HG02970 (cell line): ENCODE results near the gene CGGBP1.
A peak's percentile ranks its signal among the peaks of the same experiment; 100 is the strongest.
"Not testable (repeated sequence)": the region's sequence is repeated elsewhere in the genome, so short reads cannot be mapped to it uniquely, and the experiment has no call there.

Experiments used
- ATAC-seq: cut with Tn5 transposase; IDR thresholded peaks from one replicate; pipeline ENCODE4 v1.9.1; 2021; ENCODE audit warnings: mild to moderate bottlenecking, moderate library complexity, moderate number of reproducible peaks; ENCODE audit not compliant: unreplicated experiment, low FRiP score

Gene CGGBP1

GRCh38 chr3:88036221-88036620, 22.6 kb downstream of the CGGBP1 start:
- ATAC-seq, result no peak

GRCh38 chr3:88034491-88035275, 24.1 kb downstream of the CGGBP1 start:
- ATAC-seq, result no peak

DNA sequence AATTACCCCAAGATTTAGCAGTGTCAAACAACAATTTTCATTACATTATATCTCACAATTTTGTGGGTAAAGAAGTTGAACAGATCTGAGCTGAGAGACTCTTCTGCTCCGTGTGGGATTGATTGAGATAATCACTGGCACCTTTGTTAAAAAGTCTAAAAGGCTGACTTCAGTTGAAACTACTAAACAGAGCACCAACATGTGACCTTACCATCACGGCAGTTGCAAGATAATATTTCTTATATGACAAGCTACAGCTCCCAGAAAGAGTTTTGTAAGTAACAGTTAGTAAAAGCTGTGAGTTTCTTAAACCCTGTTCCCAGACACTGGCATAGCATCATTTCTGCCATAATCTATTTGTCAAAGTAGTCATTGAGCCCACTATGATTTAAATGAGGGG, 25.0 kb downstream of the CGGBP1 start:
- no peak for ATAC-seq

DNA sequence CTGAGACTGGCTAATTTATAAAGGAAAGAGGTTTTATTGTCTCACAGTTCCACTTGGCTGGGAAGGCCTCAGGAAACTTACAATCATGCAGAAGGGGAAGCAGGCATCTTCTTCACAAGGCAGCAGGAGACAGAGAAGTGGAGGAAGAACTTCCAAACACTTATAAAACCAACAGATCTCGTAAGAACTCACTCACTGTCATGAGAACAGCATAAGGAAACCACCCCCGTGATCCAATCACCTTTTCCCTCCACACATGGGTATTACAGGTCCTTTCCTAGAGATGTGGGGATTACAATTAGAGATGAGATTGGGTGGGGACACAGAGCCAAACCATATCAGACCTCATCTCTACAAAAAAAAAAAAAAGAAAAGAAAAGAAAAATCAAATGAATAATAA, 25.7 kb downstream of the CGGBP1 start:
- ATAC-seq, result no peak

- no peak for ATAC-seq
Observed at GRCh38 chr3:88032245-88032644, 26.6 kb downstream of the CGGBP1 start.

DNA sequence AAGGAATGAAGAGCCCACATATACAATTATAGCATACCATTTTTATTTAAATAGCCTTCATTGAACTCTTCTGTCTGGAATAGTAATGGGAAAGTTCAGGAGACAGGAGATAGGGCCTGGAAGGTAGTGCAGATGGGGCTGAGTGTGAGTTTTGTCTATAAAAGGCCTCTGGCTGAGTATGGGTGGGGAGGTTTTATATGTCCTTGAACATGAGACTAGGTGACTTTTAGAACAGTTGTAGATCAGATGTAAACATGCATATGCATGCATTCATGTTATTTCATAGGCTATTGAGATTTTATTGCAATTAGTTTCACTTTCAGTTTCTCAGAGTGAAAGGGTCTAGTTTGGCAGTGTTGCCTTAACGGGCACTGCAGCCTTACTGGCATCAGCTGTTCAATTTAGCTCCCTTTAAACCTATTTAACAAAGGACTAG, 27.1 kb downstream of the CGGBP1 start:
- ATAC-seq, result peak; percentile 75

DNA sequence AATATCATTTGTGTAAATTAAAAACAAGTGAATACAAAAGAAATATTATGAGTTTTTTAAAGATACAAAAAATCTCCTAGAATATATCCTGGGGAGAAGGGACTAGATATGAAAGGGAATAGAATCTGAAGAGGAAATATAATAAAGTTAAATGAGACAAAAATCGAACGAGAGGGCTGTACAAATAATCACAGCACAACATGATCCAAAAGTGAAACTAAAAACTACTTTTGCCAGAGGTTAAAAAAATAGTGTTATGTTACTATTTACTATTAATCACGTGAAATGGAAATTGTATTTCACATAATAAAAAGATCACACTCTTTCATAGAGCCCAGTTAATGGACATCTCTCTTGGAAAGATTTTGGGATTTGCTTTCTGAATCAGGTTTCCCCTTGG, 28.6 kb downstream of the CGGBP1 start:
- no peak for ATAC-seq

DNA sequence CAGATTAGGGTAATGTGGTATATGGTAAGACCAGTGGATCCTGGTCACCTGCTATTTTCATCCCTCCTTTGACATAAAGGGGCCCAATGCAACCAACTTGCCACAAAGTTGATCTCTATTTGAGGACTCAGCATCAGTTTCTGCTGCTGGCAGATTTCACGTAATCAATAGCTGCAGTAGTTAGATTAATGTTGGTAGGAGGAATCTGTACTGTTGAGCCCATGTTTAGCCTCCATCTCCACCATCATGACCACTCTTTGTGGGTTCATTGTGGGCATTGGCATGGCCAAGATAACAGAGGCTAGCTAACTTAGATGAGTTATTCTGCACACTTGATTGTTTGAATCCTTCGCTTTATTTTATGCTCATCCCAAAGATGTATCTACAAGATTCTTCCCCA, 29.9 kb downstream of the CGGBP1 start:
- no peak for ATAC-seq

DNA sequence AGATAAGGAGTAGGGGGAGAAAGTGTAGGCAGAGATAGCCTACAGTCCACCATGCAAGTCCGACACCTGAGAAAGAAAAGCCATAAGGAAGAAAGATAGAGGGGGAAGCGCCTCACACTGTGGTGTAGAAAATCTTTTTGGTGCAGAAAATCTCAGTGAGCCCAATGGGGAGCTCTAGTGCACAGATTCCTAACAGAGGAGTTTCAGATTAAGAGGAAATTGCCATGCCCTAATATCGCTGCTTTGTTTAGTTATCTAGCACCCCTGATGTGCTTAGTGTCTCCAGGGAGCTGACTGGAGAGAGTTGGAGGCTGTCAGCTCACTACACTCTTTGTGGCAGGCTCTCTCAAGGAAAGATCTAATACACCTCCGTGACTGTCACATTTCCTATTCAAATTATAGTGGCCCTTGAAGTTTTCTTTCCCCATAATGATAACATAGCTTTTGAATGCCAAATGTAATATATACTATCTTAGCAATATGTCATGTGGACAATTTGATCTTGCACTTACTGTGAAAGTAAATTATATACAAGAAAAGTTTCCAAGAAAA, 33.7 kb downstream of the CGGBP1 start:
- ATAC-seq, result no peak

GRCh38 chr3:88019024-88019423, 39.8 kb downstream of the CGGBP1 start:
- ATAC-seq, result no peak

GRCh38 chr3:88015656-88016055, 43.1 kb downstream of the CGGBP1 start:
- not testable (repeated sequence) for ATAC-seq

DNA sequence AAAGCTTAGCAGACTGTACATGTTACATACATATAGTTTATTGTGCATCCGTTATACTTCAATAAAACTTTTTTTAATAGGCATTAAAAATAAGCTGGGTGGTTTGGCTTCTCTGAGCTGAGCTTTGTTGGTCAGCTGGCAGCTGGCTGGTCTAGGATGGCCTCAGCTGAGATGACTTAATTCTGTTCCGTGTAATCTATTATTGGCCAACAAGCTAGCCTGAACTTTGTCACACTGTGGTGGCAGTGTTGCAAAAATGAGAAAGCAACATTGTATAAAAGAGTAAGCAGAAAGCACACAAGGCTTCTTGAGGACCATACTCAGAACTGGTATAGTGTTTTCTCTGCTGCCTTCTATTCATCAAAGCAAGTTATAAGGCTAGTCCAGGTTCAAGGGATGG, 45.2 kb downstream of the CGGBP1 start:
- ATAC-seq, result no peak

DNA sequence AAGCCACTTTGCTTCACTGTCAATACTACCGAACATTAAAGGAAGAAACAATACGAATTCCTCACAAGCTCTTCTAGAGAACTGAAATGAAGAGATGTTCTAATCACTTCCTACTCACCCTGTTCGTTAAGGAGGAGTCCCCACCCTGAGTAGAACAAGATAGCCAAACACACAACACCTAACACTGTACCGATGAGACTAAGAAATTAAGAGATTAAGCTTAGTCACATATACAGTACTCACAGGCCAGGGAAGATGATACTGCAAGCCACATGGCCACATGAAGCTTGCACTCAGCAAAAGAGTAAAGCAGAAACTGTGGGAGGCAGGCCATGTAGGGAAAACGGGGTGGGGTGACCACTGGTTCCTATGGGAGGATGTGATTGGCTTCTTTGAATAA, 48.0 kb downstream of the CGGBP1 start:
- ATAC-seq, result no peak

DNA sequence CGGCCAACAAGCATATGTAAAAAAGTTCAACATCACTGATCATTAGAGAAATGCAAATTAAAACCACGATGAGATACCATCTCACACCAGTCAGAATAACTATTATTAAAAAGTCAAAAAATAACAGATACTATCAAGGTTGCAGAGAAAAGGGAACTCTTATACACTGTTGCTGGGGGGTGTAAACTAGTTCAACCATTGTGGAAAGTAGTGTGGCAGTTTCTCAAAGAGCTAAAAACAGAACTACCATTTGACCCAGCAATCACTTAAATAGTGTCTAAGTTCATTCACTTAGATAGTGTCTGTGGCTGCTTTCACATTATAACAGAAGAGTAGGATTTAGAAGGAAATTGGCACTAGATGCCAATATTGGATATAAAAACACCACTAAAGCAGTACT, 49.7 kb downstream of the CGGBP1 start:
- no peak for ATAC-seq

GRCh38 chr3:88005066-88005465, 53.7 kb downstream of the CGGBP1 start:
- ATAC-seq, result no peak

- ATAC-seq, result no peak
Observed at GRCh38 chr3:88003115-88003755, 55.6 kb downstream of the CGGBP1 start.

DNA sequence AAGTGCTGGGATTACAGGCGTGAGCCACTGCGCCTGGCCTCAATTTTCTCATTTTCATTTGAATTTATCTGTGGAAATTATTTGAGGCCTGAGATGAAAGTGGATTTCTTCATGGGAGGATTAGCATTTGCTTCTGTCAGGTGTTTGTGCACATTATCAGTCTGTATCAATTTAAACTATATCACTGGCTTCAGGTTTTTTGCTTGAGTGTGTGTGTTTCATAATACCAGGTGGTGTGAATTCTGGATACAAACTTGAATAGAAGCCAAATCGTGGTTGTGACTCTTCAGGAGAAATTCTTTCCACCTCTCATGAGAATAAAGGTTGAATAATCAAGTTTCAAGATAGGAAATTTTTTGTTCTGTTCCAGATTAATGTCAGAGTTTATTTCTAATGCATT, 56.4 kb downstream of the CGGBP1 start:
- no peak for ATAC-seq
